HepG2 (cell line): ENCODE data around the gene KRABD2.

Source experiments
- AGO1 ChIP-seq: fragments of 200-400 bp; formaldehyde crosslinking; IDR thresholded peaks from 2 replicates; pipeline ENCODE4 v1.6.1; 2017; ENCODE audit warnings: mild to moderate bottlenecking, low read depth, low read length, moderate library complexity; ENCODE audit not compliant: poor library complexity, severe bottlenecking
- FLYWCH1 ChIP-seq: sonication (generic); formaldehyde crosslinking; IDR thresholded peaks from 2 replicates; pipeline ENCODE4 v1.8.1; 2023; ENCODE audit warnings: mild to moderate bottlenecking, missing genetic modification reagents
- FOXO4 ChIP-seq: sonication (generic); formaldehyde crosslinking; conservative IDR thresholded peaks from 2 replicates; pipeline ENCODE4 v1.8.1; 2023; ENCODE audit warnings: missing genetic modification reagents
- ISX ChIP-seq: sonication (generic); formaldehyde crosslinking; conservative IDR thresholded peaks from 2 replicates; pipeline ENCODE4 v1.5.0; 2020; ENCODE audit warnings: missing genetic modification reagents
- MAZ ChIP-seq, 2 experiments: sonication (generic) in 1 of 2; formaldehyde crosslinking in 1 of 2; IDR thresholded peaks; 2 replicates each; pipeline versions ENCODE4 v1.5.0 to v1.6.1; 2012 to 2020; ENCODE audit warnings: low read depth in 2 of 2, mild to moderate bottlenecking in 2 of 2, borderline replicate concordance in 1 of 2, improper control_type of control experiment in 1 of 2, low read length in 1 of 2, missing genetic modification reagents in 1 of 2, moderate library complexity in 1 of 2
- MEIS1 ChIP-seq: sonication (generic); formaldehyde crosslinking; IDR thresholded peaks from 2 replicates; pipeline ENCODE4 v1.9.0; 2021; ENCODE audit warnings: mild to moderate bottlenecking, missing genetic modification reagents, moderate library complexity, borderline replicate concordance
- NFE2L2 ChIP-seq: fragments of 150-350 bp; IDR thresholded peaks from 2 replicates; pipeline ENCODE4 v1.6.1; 2014; ENCODE audit warnings: low read length
- PPARG ChIP-seq: conservative IDR thresholded peaks from 2 replicates; pipeline ENCODE4 v1.6.1; 2016; ENCODE audit warnings: missing biosample characterization, missing genetic modification reagents
- SALL1 ChIP-seq: sonication (generic); formaldehyde crosslinking; IDR thresholded peaks from 2 replicates; pipeline ENCODE4 v1.8.0; 2022; ENCODE audit warnings: mild to moderate bottlenecking, missing genetic modification reagents
- TBP ChIP-seq: sonication (generic); formaldehyde crosslinking; IDR thresholded peaks from 2 replicates; pipeline ENCODE4 v1.5.0; 2020; ENCODE audit warnings: missing genetic modification reagents
- ZNF33A ChIP-seq: sonication (generic); formaldehyde crosslinking; IDR thresholded peaks from 2 replicates; pipeline ENCODE4 v1.5.1; 2020; ENCODE audit warnings: missing genetic modification reagents, mild to moderate bottlenecking, moderate library complexity, borderline replicate concordance
- ZNF383 ChIP-seq: sonication (generic); formaldehyde crosslinking; IDR thresholded peaks from 2 replicates; pipeline ENCODE4 v1.4.0; 2020; ENCODE audit warnings: missing genetic modification reagents, mild to moderate bottlenecking, borderline replicate concordance
- ZNF605 ChIP-seq: sonication (generic); formaldehyde crosslinking; IDR thresholded peaks from 2 replicates; pipeline ENCODE4 v1.8.0; 2022; ENCODE audit warnings: mild to moderate bottlenecking, missing genetic modification reagents
- ZNF616 ChIP-seq: sonication (generic); formaldehyde crosslinking; IDR thresholded peaks from 2 replicates; pipeline ENCODE4 v1.5.0; 2020; ENCODE audit warnings: low read depth, mild to moderate bottlenecking, missing genetic modification reagents
- TF ChIP-seq, protein P1 (sequence below): sonication (generic); formaldehyde crosslinking; IDR thresholded peaks from 2 replicates; pipeline ENCODE4 v1.4.0; 2020; ENCODE audit warnings: mild to moderate bottlenecking, missing genetic modification reagents
- TF ChIP-seq, protein P2 (sequence below): sonication (generic); formaldehyde crosslinking; IDR thresholded peaks from 2 replicates; pipeline ENCODE4 v1.8.1; 2023; ENCODE audit warnings: mild to moderate bottlenecking, missing genetic modification reagents, borderline replicate concordance
- TF ChIP-seq, protein P3 (sequence below): sonication (generic); formaldehyde crosslinking; IDR thresholded peaks from 2 replicates; pipeline ENCODE4 v1.4.0; 2020; ENCODE audit warnings: missing genetic modification reagents
- TF ChIP-seq, protein P4 (sequence below): sonication (generic); formaldehyde crosslinking; IDR thresholded peaks from 2 replicates; pipeline ENCODE4 v1.5.1; 2020; ENCODE audit warnings: missing genetic modification reagents, mild to moderate bottlenecking, borderline replicate concordance
- TF ChIP-seq, protein P5 (sequence below): sonication (generic); formaldehyde crosslinking; IDR thresholded peaks from 2 replicates; pipeline ENCODE4 v1.5.1; 2020; ENCODE audit warnings: mild to moderate bottlenecking, missing genetic modification reagents

KRABD2 gene

GRCh38 chr17:8376271-8377067 is at the start of gene KRABD2 (continued):
- TF ChIP-seq, protein P1, sequence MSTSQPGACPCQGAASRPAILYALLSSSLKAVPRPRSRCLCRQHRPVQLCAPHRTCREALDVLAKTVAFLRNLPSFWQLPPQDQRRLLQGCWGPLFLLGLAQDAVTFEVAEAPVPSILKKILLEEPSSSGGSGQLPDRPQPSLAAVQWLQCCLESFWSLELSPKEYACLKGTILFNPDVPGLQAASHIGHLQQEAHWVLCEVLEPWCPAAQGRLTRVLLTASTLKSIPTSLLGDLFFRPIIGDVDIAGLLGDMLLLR = peak; percentile 61
- TF ChIP-seq MEIS1 (CRISPR knock-in tag) (no peak), FOXO4 (CRISPR knock-in tag) (no peak), MAZ (IDR thresholded peaks at IDR 0.05; ENCODE audit: borderline replicate concordance, low read depth, low read length) (peak; percentile 86; the same call in 1 of the 2 replicates), MAZ (CRISPR knock-in tag; IDR thresholded peaks at IDR 0.05; ENCODE audit: low read depth) (peak; percentile 66), TBP (CRISPR knock-in tag) (no peak), ZNF616 (no peak), ZNF605 (CRISPR knock-in tag) (peak; percentile 73; the same call in 1 of the 2 replicates), ISX (CRISPR knock-in tag) (no peak), PPARG (no peak), FLYWCH1 (CRISPR knock-in tag) (no peak), ZNF33A (no peak), SALL1 (peak; percentile 81), ZNF383 (CRISPR knock-in tag) (no peak), NFE2L2 (no peak), AGO1 (peak; percentile 98)
- TF ChIP-seq, protein P2, sequence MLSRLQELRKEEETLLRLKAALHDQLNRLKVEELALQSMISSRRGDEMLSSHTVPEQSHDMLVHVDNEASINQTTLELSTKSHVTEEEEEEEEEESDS (CRISPR knock-in tag) = no peak
- TF ChIP-seq, protein P3, sequence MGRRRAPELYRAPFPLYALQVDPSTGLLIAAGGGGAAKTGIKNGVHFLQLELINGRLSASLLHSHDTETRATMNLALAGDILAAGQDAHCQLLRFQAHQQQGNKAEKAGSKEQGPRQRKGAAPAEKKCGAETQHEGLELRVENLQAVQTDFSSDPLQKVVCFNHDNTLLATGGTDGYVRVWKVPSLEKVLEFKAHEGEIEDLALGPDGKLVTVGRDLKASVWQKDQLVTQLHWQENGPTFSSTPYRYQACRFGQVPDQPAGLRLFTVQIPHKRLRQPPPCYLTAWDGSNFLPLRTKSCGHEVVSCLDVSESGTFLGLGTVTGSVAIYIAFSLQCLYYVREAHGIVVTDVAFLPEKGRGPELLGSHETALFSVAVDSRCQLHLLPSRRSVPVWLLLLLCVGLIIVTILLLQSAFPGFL (CRISPR knock-in tag) = no peak
- TF ChIP-seq, protein P4, sequence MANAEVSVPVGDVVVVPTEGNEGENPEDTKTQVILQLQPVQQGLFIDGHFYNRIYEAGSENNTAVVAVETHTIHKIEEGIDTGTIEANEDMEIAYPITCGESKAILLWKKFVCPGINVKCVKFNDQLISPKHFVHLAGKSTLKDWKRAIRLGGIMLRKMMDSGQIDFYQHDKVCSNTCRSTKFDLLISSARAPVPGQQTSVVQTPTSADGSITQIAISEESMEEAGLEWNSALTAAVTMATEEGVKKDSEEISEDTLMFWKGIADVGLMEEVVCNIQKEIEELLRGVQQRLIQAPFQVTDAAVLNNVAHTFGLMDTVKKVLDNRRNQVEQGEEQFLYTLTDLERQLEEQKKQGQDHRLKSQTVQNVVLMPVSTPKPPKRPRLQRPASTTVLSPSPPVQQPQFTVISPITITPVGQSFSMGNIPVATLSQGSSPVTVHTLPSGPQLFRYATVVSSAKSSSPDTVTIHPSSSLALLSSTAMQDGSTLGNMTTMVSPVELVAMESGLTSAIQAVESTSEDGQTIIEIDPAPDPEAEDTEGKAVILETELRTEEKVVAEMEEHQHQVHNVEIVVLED = peak; percentile 88
- TF ChIP-seq, protein P5, sequence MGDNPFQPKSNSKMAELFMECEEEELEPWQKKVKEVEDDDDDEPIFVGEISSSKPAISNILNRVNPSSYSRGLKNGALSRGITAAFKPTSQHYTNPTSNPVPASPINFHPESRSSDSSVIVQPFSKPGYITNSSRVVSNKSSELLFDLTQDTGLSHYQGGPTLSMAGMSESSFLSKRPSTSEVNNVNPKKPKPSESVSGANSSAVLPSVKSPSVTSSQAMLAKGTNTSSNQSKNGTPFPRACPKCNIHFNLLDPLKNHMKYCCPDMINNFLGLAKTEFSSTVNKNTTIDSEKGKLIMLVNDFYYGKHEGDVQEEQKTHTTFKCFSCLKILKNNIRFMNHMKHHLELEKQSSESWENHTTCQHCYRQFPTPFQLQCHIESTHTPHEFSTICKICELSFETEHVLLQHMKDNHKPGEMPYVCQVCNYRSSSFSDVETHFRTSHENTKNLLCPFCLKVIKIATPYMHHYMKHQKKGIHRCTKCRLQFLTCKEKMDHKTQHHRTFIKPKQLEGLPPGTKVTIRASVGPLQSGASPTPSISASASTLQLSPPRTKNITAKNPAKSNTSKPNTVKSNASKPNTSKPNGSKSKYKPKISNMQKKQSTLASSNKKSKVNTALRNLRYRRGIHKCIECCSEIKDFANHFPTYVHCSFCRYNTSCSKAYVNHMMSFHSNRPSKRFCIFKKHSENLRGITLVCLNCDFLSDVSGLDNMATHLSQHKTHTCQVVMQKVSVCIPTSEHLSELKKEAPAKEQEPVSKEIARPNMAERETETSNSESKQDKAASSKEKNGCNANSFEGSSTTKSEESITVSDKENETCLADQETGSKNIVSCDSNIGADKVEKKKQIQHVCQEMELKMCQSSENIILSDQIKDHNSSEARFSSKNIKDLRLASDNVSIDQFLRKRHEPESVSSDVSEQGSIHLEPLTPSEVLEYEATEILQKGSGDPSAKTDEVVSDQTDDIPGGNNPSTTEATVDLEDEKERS = peak; percentile 90
